CD14-positive monocyte (primary cell): Measurements from ENCODE around the gene CORT. TPM values are rescaled to one million over a fixed set of nuclear protein-coding genes. Genes with fewer than 3 reads are reported as not detected.

Experiments
- DNase-seq, 3 donors: peaks; one replicate each; pipeline ENCODE4 v3.0.0-alpha.2; 2011 to 2022
- H2AFZ ChIP-seq: 2 replicates; pipeline ENCODE4 v1.6.0; 2012; ENCODE audit warnings: mild to moderate bottlenecking, low read depth, low read length, inconsistent platforms; ENCODE audit not compliant: insufficient read depth, poor library complexity, severe bottlenecking
- H3K27ac ChIP-seq, 2 donors: 1 replicate in 1 of 2; 2 replicates in 1 of 2; pipeline ENCODE4 v1.5.1; 2012 to 2013; ENCODE audit warnings: low read length in 2 of 2, control low read depth in 1 of 2, inconsistent platforms in 1 of 2, low read depth in 1 of 2, mild to moderate bottlenecking in 1 of 2
- H3K27me3 ChIP-seq, 2 donors: one replicate each; pipeline versions ENCODE4 v1.6.0 to v1.6.1; 2011 to 2013; ENCODE audit warnings: low read length in 2 of 2; ENCODE audit not compliant: control insufficient read depth in 2 of 2, insufficient read depth in 2 of 2
- H3K36me3 ChIP-seq, 2 donors: replicated peaks in 1 of 2; 1 replicate in 1 of 2; 2 replicates in 1 of 2; pipeline versions ENCODE4 v1.5.1 to v1.6.1; 2012 to 2013; ENCODE audit warnings: low read length in 2 of 2, control low read depth in 1 of 2, inconsistent platforms in 1 of 2, mild to moderate bottlenecking in 1 of 2; ENCODE audit not compliant: insufficient read depth in 2 of 2, control insufficient read depth in 1 of 2
- H3K4me1 ChIP-seq, 2 donors: 1 replicate in 1 of 2; 2 replicates in 1 of 2; pipeline versions ENCODE4 v1.5.1 to v1.6.1; 2012 to 2013; ENCODE audit warnings: low read length in 2 of 2, control low read depth in 1 of 2, inconsistent platforms in 1 of 2, mild to moderate bottlenecking in 1 of 2, moderate library complexity in 1 of 2; ENCODE audit not compliant: insufficient read depth in 2 of 2, control insufficient read depth in 1 of 2
- H3K4me2 ChIP-seq: replicated peaks from 2 replicates; pipeline ENCODE3; 2012; ENCODE audit warnings: low read length, moderate library complexity, mild to moderate bottlenecking; ENCODE audit not compliant: poor library complexity, severe bottlenecking; ENCODE audit errors: extremely low read depth
- H3K4me3 ChIP-seq, 3 experiments: fragments of 200-600 bp in 1 of 3; sonication (generic) in 1 of 3; replicated peaks in 1 of 3; 1 replicate in 2 of 3; 2 replicates in 1 of 3; pipeline ENCODE4 v1.5.1; 2011 to 2013; ENCODE audit warnings: low read length in 3 of 3, mild to moderate bottlenecking in 3 of 3, control low read depth in 2 of 3, low read depth in 2 of 3, inconsistent platforms in 1 of 3, moderate library complexity in 1 of 3
- H3K79me2 ChIP-seq: 2 replicates; pipeline ENCODE4 v1.6.0; 2012; ENCODE audit warnings: mild to moderate bottlenecking, control low read depth, inconsistent platforms, low read length, moderate library complexity; ENCODE audit not compliant: insufficient read depth
- H3K9ac ChIP-seq: 2 replicates; pipeline ENCODE4 v1.6.0; 2017; ENCODE audit warnings: low read length, mild to moderate bottlenecking; ENCODE audit not compliant: insufficient read depth, poor library complexity, severe bottlenecking
- H3K9me3 ChIP-seq, 2 donors: replicated peaks in 1 of 2; 1 replicate in 1 of 2; 2 replicates in 1 of 2; pipeline versions ENCODE4 v1.5.1 to v1.6.1; 2012 to 2013; ENCODE audit warnings: low read length in 2 of 2, control low read depth in 1 of 2; ENCODE audit not compliant: control insufficient read depth in 1 of 2, insufficient read depth in 1 of 2
- H4K20me1 ChIP-seq: 2 replicates; pipeline ENCODE4 v1.6.0; 2012; ENCODE audit warnings: mild to moderate bottlenecking, low read length, control low read depth, moderate library complexity; ENCODE audit not compliant: insufficient read depth
- H3K27ac Mint-ChIP-seq, 7 donors: one replicate each; pipeline ENCODE4 v1.8.0; 2020; ENCODE audit warnings: mild to moderate bottlenecking in 7 of 7, mixed read lengths in 7 of 7, moderate library complexity in 6 of 7, inconsistent platforms in 2 of 7
- H3K27me3 Mint-ChIP-seq, 3 donors: one replicate each; pipeline ENCODE4 v1.8.0; 2021 to 2022; ENCODE audit warnings: low read depth in 3 of 3, mild to moderate bottlenecking in 3 of 3, mixed read lengths in 3 of 3, moderate library complexity in 3 of 3, inconsistent platforms in 1 of 3
- H3K36me3 Mint-ChIP-seq, 2 donors: one replicate each; pipeline ENCODE4 v1.8.0; 2020; ENCODE audit warnings: mixed read lengths in 2 of 2, inconsistent platforms in 1 of 2, mild to moderate bottlenecking in 1 of 2
- H3K4me1 Mint-ChIP-seq: one replicate; pipeline ENCODE4 v1.8.0; 2020; ENCODE audit warnings: mild to moderate bottlenecking, mixed read lengths
- H3K4me3 Mint-ChIP-seq, 2 donors: one replicate each; pipeline ENCODE4 v1.8.0; 2020; ENCODE audit warnings: mild to moderate bottlenecking in 2 of 2, mixed read lengths in 2 of 2, moderate library complexity in 1 of 2
- H3K9me3 Mint-ChIP-seq, 7 donors: one replicate each; pipeline ENCODE4 v1.8.0; 2020 to 2022; ENCODE audit warnings: mixed read lengths in 7 of 7, mild to moderate bottlenecking in 6 of 7, moderate library complexity in 6 of 7, inconsistent platforms in 2 of 7
- CTCF ChIP-seq: fragments of 200-600 bp; IDR thresholded peaks from one replicate; pipeline ENCODE4 v1.8.0; 2022; ENCODE audit warnings: antibody characterized with exemption, mild to moderate bottlenecking
- WGBS: methylation state at CpG from one replicate; pipeline ENCODE4 v1.1.5; 2013; ENCODE audit warnings: missing lambda C conversion rate; ENCODE audit not compliant: insufficient coverage; 5-methylcytosine and 5-hydroxymethylcytosine counted together
- intact Hi-C, 2 donors: fragments of 100-400 bp; cut with micrococcal nuclease; formaldehyde crosslinking; loops; one replicate each; pipeline versions ENCODE4 v1.15.0 to v1.15.1; 2023
- polyA plus RNA-seq, 3 donors: library from polyadenylated mRNA; depleted of rRNA in 1 of 3; unstranded in 2 of 3; stranded (reverse) in 1 of 3; fragments of 300-500 nt in 2 of 3; fragments of >200 nt in 1 of 3; fragmentation: Illumina TruSeq in 2 of 3; gene quantifications; 1 replicate in 2 of 3; 2 replicates in 1 of 3; pipeline ENCODE4 v1.2.3, GENCODE V29; 2012 to 2021

Gene CORT
- polyA plus RNA-seq, 3 donors: not detected

GRCh38 chr1:10497109-10497508 lies 47.3 kb downstream of the CORT start:
- no peak for TF ChIP-seq CTCF
- Histone ChIP-seq H3K4me2 (no peak overlapping the region), H3K4me3 (no peak overlapping the region), H3K27me3 (no peaks in the 10 kb centered on the region), H3K4me1 (peaks cover 9 to 15% of the 10 kb centered on the region in 2 donors), H3K9ac (no peak overlapping the region), H4K20me1 (peaks cover 58% of the 10 kb centered on the region), H3K79me2 (peaks cover 69% of the 10 kb centered on the region), H3K36me3 (peaks cover 7 to 33% of the 10 kb centered on the region in 2 donors), H2AFZ (no peak overlapping the region), H3K27ac (no peak overlapping the region), H3K9me3 (no peaks in the 10 kb centered on the region)
- H3K4me1 Mint-ChIP-seq: peaks cover 21% of the 10 kb centered on the region
- peaks cover 0 to 2% (median 0%) of the 10 kb centered on the region in 3 donors for H3K27me3 Mint-ChIP-seq
- no peak overlapping the region for H3K4me3 Mint-ChIP-seq
- WGBS: 79% methylated on average over 7 of the region's 7 CpGs
- intact Hi-C loops: loop anchor here in 1 of 2 donors (5.0 kb wide), 1 partner anchor 120 kb away; no protein-coding TSS in a partner anchor
- peaks cover 22 to 26% of the 10 kb centered on the region in 2 donors for H3K36me3 Mint-ChIP-seq
- H3K9me3 Mint-ChIP-seq: peaks cover 0 to 2% (median 0%) of the 10 kb centered on the region in 7 donors
- no peak overlapping the region for H3K27ac Mint-ChIP-seq
- DNase-seq: no peak

GRCh38 chr1:10498231-10498630 lies 48.4 kb downstream of the CORT start:
- 100% methylated on average over 2 of the region's 8 CpGs for WGBS
- Histone ChIP-seq H3K4me2 (no peak overlapping the region), H4K20me1 (peaks cover 57% of the 10 kb centered on the region), H3K27me3 (no peaks in the 10 kb centered on the region), H3K79me2 (peaks cover 66% of the 10 kb centered on the region), H3K9me3 (no peaks in the 10 kb centered on the region), H3K4me1 (peaks cover 9 to 15% of the 10 kb centered on the region in 2 donors), H3K9ac (no peak overlapping the region), H3K27ac (no peak overlapping the region), H3K4me3 (no peak overlapping the region), H2AFZ (no peak overlapping the region), H3K36me3 (peaks cover 7 to 33% of the 10 kb centered on the region in 2 donors)
- H3K4me3 Mint-ChIP-seq: no peak overlapping the region
- peaks cover 23% of the 10 kb centered on the region for H3K4me1 Mint-ChIP-seq
- H3K9me3 Mint-ChIP-seq: peaks cover 0 to 2% (median 0%) of the 10 kb centered on the region in 7 donors
- H3K36me3 Mint-ChIP-seq: peaks cover 22 to 26% of the 10 kb centered on the region in 2 donors
- peak overlapping the region in 1 of 7 donors; percentile 3 for H3K27ac Mint-ChIP-seq
- TF ChIP-seq CTCF: no peak
- no peak for DNase-seq
- intact Hi-C loops: loop anchor here in 1 of 2 donors (5.0 kb wide), 1 partner anchor 121 kb away; no protein-coding TSS in a partner anchor
- H3K27me3 Mint-ChIP-seq: peaks cover 0 to 2% (median 0%) of the 10 kb centered on the region in 3 donors

Other genes with a start within 250 kb of the CORT start
- gene KIF1B, start 239.5 kb upstream of the CORT start, polyA plus RNA-seq: 1 to 10 TPM; 3.0 to 7.0 (median 3.3) TPM
- 100 to 1,000 TPM; 173 to 509 (median 471) TPM for gene PGD, start 51.0 kb upstream of the CORT start, polyA plus RNA-seq
- gene CENPS, start 19.6 kb upstream of the CORT start, polyA plus RNA-seq: 1 to 10 TPM in 2 of 3 donors, under 1 TPM in 1; 0.48 to 3.5 (median 2.5) TPM
- gene DFFA, start 22.5 kb downstream of the CORT start, polyA plus RNA-seq: 10 to 100 TPM; 11.0 to 17.8 (median 17.3) TPM
- gene PEX14, start 24.9 kb downstream of the CORT start, polyA plus RNA-seq: 1 to 10 TPM; 2.2 to 8.8 (median 2.7) TPM